Measurements from ENCODE around the gene CREB3L4.

DNA sequence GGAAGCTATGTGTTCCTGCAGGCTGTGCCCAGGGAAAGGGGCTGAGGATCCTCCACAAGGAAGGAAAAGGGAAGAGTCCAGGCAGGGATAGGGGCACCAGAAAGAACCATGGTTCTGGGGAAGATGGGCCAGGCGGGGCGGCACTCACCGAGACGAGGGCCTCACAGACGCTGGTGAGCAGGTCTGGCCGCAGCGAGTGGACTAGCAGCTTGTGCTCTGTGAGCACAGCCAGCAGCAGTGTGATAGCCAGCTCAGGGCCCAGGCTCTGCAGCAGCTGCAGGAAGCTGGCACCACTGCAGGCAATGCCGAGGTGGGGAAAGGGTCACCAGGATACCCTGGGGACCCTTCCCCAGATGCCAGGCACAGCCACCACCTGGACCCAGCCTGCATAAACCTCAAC lies 26.9 kb upstream of the CREB3L4 start:
- TF ChIP-seq RARB (CRISPR knock-in tag; IDR thresholded peaks at IDR 0.05), result no peak
- no peak for TF ChIP-seq ZFP3 (CRISPR knock-in tag; IDR thresholded peaks at IDR 0.05)
- no peak for TF ChIP-seq BACH2 (CRISPR knock-in tag; IDR thresholded peaks at IDR 0.05; ENCODE audit: borderline replicate concordance)

Measured in SK-N-SH treated with all-trans-retinoic acid at 6 μM for 48 hours (cell line).